Calu3 (cell line): Measurements from ENCODE around the gene EHMT1. TPM values are rescaled to one million over a fixed set of nuclear protein-coding genes. Genes with fewer than 3 reads are reported as not detected.

Experiments used
- BruUV-seq: library from RNA; stranded (reverse); fragments of 400-500 nt; replicated peaks from 2 replicates; lab custom pipeline; 2021; lab: Mats Ljungman, UMichigan
- CTCF ChIA-PET: fragments of 300-600 bp; sonication (Branson Sonifier 250); formaldehyde crosslinking; loops from one replicate; lab custom pipeline; 2022; ENCODE audit warnings: antibody characterized with exemption; lab: Charles Lee
- DNase-seq: peaks from one replicate; pipeline ENCODE4 v3.0.0; 2022
- H3K27ac Mint-ChIP-seq: one replicate; pipeline ENCODE4 v1.8.0; 2022; ENCODE audit warnings: mixed read lengths; ENCODE audit not compliant: unreplicated experiment
- H3K27me3 Mint-ChIP-seq: one replicate; pipeline ENCODE4 v1.8.0; 2022; ENCODE audit warnings: mixed read lengths; ENCODE audit not compliant: unreplicated experiment
- H3K36me3 Mint-ChIP-seq: one replicate; pipeline ENCODE4 v1.8.0; 2022; ENCODE audit warnings: mild to moderate bottlenecking, moderate library complexity, mixed read lengths; ENCODE audit not compliant: insufficient read depth, unreplicated experiment
- H3K4me1 Mint-ChIP-seq: one replicate; pipeline ENCODE4 v1.8.0; 2022; ENCODE audit warnings: mild to moderate bottlenecking, low read depth, mixed read lengths; ENCODE audit not compliant: unreplicated experiment
- H3K4me3 Mint-ChIP-seq: one replicate; pipeline ENCODE4 v1.8.0; 2022; ENCODE audit warnings: mild to moderate bottlenecking, low read depth, moderate library complexity, mixed read lengths; ENCODE audit not compliant: unreplicated experiment
- H3K9me3 Mint-ChIP-seq: one replicate; pipeline ENCODE4 v1.8.0; 2022; ENCODE audit warnings: low read depth, mixed read lengths; ENCODE audit not compliant: unreplicated experiment
- intact Hi-C: fragments of 100-400 bp; cut with micrococcal nuclease; formaldehyde crosslinking; loops from one replicate; pipeline ENCODE4 v1.10.0; 2022; ENCODE audit not compliant: unreplicated experiment
- total RNA-seq: library from RNA; stranded (reverse); gene quantifications from 2 replicates; pipeline ENCODE4 v1.2.3, GENCODE V29; 2022
- TF ChIP-seq, protein P1 (sequence below): fragments of 200-600 bp; IDR thresholded peaks from one replicate; pipeline ENCODE4 v1.8.0; 2022; ENCODE audit warnings: antibody characterized with exemption; ENCODE audit not compliant: unreplicated experiment

EHMT1 gene
- total RNA-seq, 1 experiment from 2014 or later, result 56.0 TPM

- CTCF ChIA-PET, result no interaction called here
- Mint-ChIP-seq H3K4me3 (no peak overlapping the region), H3K4me1 (peaks cover 12% of the 10 kb centered on the region), H3K27me3 (no peaks in the 10 kb centered on the region), H3K27ac (peak overlapping the region; percentile 16), H3K9me3 (no peaks in the 10 kb centered on the region), H3K36me3 (peaks cover 6% of the 10 kb centered on the region)
- TF ChIP-seq, protein P1, sequence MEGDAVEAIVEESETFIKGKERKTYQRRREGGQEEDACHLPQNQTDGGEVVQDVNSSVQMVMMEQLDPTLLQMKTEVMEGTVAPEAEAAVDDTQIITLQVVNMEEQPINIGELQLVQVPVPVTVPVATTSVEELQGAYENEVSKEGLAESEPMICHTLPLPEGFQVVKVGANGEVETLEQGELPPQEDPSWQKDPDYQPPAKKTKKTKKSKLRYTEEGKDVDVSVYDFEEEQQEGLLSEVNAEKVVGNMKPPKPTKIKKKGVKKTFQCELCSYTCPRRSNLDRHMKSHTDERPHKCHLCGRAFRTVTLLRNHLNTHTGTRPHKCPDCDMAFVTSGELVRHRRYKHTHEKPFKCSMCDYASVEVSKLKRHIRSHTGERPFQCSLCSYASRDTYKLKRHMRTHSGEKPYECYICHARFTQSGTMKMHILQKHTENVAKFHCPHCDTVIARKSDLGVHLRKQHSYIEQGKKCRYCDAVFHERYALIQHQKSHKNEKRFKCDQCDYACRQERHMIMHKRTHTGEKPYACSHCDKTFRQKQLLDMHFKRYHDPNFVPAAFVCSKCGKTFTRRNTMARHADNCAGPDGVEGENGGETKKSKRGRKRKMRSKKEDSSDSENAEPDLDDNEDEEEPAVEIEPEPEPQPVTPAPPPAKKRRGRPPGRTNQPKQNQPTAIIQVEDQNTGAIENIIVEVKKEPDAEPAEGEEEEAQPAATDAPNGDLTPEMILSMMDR, result no peak
- intact Hi-C loops, result no loop called here
- no peak for DNase-seq
- no TSS peak for BruUV-seq
These were observed 11.9 kb downstream of the EHMT1 start for GRCh38 chr9:137630679-137631078.

DNA sequence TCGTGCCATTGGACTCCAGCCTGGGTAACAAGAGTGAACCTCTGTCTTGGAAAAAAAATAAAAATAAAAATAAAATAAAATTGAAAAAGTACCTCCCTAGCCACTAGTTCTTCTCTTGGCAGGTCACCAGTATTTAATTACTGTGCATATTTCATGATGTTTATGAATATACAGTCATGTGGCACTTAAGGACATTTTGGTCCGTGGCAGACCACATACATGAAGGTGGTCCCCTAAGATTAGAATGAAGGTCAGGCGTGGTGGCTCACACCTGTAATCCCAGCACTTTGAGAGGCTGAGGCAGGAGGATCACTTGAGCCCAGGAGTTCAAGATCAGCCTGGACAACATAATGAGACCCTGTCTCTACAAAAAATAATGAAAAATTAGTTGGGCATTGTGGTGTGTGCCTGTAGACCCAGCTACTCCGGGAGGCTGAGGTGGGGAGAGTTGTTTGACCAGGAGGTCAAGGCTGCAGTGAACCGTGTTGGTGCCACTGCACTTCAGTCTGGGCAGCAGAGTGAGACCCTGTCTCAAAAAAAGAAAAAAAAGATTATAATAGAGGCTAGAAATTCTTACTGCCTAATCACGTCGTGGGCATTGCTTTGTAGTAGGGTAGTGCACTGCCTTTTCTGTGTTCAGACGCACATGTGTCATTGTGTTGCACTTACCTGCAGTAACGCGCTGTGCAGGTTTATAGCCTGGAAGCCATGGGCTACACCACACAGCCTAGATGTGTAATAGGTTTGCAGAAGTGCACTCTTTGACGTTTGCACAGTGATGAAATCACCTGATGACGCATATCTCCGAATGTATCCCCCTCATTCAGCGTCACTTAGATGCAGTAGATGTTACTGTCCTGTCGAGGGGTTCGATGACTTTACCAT lies 12.8 kb downstream of the EHMT1 start:
- no peak for DNase-seq
- Mint-ChIP-seq H3K27me3 (no peaks in the 10 kb centered on the region), H3K36me3 (peaks cover 1% of the 10 kb centered on the region), H3K4me3 (no peak overlapping the region), H3K4me1 (peaks cover 12% of the 10 kb centered on the region), H3K27ac (no peak overlapping the region), H3K9me3 (no peaks in the 10 kb centered on the region)
- intact Hi-C loops, result no loop called here
- TF ChIP-seq, protein P1, result no peak
- CTCF ChIA-PET, result interaction anchor here (1.2 kb wide), 1 partner anchor 10 kb away, joined by 3 read pairs; no protein-coding TSS in a partner anchor
- no TSS peak for BruUV-seq

DNA sequence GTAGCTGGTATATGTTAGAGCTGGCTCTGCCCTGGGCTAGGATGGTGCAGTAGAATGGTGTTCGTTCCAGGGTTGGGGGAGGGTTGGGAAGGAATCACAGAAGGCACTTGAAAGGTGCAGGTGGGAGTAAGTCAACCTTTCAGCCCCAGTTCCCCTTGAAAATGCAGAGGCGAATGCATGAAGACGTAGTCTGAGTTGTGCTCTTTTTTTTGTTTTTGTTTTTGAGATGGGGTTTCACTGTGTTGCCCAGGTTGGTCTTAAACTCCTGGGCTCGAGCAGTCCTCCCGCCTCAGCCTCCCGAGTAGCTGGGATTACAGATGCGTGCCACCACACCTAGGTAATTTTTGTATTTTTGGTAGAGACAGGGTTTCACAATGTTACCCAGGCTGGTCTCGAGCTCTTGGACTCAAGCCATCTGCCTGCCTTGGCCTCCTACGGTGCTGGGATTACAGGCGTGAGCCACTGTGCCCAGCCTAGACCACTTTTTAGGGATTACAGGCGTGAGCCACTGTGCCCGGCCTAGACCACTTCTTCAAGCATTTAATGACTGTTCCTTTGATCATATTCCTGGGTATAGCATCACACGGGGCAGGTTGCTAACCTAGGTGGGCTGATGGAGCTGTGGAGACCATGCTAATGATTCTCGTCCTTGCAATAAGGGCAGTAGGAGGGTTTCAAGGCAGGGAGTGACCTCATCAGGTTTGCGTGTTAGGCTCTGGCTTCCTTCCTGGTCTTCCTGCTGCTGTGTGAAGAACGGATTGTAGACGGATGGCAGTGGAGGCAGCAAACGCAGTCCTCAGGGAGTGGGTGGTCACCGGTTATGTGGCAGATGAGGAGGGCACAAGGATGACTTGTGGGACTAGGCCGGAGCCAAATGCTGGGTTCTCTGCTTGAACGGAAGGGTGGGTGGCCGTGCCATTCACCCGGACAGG lies 13.7 kb downstream of the EHMT1 start:
- TF ChIP-seq, protein P1, result no peak
- BruUV-seq, result no TSS peak
- H3K9me3 Mint-ChIP-seq, result no peaks in the 10 kb centered on the region
- H3K27ac Mint-ChIP-seq, result no peak overlapping the region
- CTCF ChIA-PET, result interaction anchor here (1.2 kb wide), 1 partner anchor 11 kb away, joined by 3 read pairs; no protein-coding TSS in a partner anchor
- peaks cover 12% of the 10 kb centered on the region for H3K4me1 Mint-ChIP-seq
- H3K4me3 Mint-ChIP-seq, result no peak overlapping the region
- no peaks in the 10 kb centered on the region for H3K36me3 Mint-ChIP-seq
- no peak for DNase-seq
- intact Hi-C loops, result no loop called here
- no peaks in the 10 kb centered on the region for H3K27me3 Mint-ChIP-seq

DNA sequence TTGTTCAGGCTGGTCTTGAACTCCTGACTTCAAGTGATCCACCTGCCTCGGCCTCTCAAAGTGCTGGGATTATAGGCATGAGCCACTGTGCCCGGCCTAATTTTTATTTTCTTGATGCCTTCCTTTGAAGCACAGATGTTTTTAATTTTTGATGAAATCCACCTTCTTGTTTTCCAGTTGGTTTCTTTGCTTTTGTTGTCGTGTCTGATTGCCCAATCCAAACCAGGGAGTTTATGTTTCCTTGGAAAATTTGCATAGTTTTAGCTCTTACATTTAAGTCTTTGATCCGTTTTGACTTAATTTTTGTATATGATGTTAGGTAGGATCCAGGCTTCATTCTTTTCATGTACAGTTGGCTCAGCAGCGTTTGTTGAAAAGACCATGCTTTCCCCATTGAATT lies 15.2 kb downstream of the EHMT1 start:
- DNase-seq, result no peak
- no peak overlapping the region for H3K4me3 Mint-ChIP-seq
- CTCF ChIA-PET, result no interaction called here
- TF ChIP-seq, protein P1, result no peak
- H3K9me3 Mint-ChIP-seq, result no peaks in the 10 kb centered on the region
- H3K36me3 Mint-ChIP-seq, result no peaks in the 10 kb centered on the region
- no TSS peak for BruUV-seq
- no peaks in the 10 kb centered on the region for H3K27me3 Mint-ChIP-seq
- intact Hi-C loops, result no loop called here
- H3K4me1 Mint-ChIP-seq, result peaks cover 12% of the 10 kb centered on the region
- no peak overlapping the region for H3K27ac Mint-ChIP-seq
